Gastrocnemius medialis (tissue), 4 donors: ENCODE measurements around the gene SLC25A29.

Source experiments
- CTCF ChIP-seq, 5 experiments: fragments of 450-650 bp in 3 of 5; fragments of 200-600 bp in 2 of 5; sonication (generic) in 2 of 5; IDR thresholded peaks in 4 of 5; conservative IDR thresholded peaks in 1 of 5; 1 replicate in 4 of 5; 2 replicates in 1 of 5; pipeline ENCODE4 v1.5.1; 2016 to 2019; ENCODE audit warnings: antibody characterized with exemption in 5 of 5, mild to moderate bottlenecking in 3 of 5, moderate library complexity in 3 of 5
- POLR2A ChIP-seq, 2 donors: fragments of 450-650 bp; IDR thresholded peaks; one replicate each; pipeline ENCODE4 v1.6.1; 2017; ENCODE audit warnings: antibody characterized with exemption in 2 of 2, mild to moderate bottlenecking in 2 of 2, moderate library complexity in 2 of 2

GRCh38 chr14:100288382-100289185, 17.7 kb downstream of the SLC25A29 start:
- no peak for TF ChIP-seq CTCF (IDR thresholded peaks at IDR 0.05 in 4 of 5, conservative IDR thresholded peaks at IDR 0.05 in 1 of 5)
- TF ChIP-seq POLR2A (IDR thresholded peaks at IDR 0.05): no peak
